M059J (cell line): ENCODE measurements around the gene TSPEAR. TPM values are rescaled to one million over a fixed set of nuclear protein-coding genes. Genes with fewer than 3 reads are reported as not detected.
"Not testable (repeated sequence)": the region's sequence is repeated elsewhere in the genome, so short reads cannot be mapped to it uniquely, and the experiment has no call there.

ENCODE experiments used
- DNase-seq: peaks from one replicate; pipeline ENCODE4 v3.0.0-alpha.2; 2012; ENCODE audit warnings: low read depth
- total RNA-seq: library from RNA; depleted of rRNA; stranded (reverse); fragments of >200 nt; shearing (Covaris generic); gene quantifications from 2 replicates; pipeline ENCODE4 v1.2.3, GENCODE V29; 2014

The TSPEAR gene
- total RNA-seq, 1 experiment from 2014 or later: not detected

DNA sequence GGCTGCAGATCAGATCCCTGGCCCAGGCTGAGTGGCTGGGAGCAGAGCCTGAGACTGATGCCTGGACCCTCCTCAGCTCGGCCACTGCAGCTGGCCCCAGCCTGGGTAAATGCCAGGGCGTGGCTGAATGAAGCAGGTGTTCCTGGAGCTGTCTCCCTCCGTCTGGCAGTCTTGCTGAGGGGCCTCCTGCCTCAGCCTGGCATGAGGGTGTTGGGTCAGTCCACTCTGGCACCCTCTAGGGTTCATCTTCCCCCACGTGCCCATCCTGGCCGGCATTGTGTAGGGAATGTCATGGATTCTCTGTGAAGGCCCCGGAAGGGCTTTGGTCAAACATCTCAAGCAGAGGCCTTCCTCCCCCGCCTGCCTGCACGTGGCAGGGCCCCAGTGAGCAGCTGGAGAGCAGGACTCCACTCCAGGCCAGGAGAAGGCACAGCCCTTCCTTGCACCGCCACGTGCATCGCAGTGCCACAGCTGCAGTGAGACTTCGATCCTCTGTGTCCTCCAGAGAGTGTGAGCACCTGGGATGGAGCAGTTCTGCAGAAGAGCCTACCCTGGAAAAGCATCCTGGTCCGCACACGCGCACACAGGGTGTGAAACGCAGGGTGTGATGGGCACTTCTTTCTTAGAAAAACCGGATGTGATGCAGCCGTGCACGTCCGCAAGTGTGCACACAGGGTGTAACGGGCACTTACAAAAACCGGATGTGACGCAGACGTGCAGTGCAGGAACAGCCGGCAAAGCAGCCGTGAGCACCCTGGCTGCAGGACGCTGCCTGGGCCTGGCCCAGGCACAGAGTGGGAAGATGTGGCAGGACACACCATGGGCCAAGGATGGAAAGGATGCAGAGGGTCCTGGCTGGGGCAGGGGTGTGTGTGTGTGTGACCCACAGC, 142.5 kb downstream of the TSPEAR start:
- no peak for DNase-seq

DNA sequence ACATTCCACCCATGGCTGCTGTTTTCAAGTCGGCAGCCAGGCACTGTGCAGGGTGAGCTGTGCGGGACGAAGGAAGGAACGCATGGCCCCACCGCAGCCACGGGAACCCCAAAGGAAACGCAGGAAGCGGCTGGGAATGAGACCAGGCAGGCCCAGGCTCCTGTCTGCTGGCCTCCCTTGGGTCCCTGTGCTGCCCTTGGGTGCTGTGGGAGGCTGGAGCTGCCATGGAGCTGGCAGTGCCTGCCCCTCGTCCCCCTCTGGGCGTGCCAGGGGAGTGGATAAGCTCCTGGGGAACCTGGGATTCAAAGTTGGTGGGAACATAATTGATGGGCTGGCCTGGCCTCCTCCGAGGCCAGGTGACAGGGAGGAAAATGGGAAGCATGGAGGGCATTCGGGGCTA, 143.1 kb downstream of the TSPEAR start:
- DNase-seq: no peak

DNA sequence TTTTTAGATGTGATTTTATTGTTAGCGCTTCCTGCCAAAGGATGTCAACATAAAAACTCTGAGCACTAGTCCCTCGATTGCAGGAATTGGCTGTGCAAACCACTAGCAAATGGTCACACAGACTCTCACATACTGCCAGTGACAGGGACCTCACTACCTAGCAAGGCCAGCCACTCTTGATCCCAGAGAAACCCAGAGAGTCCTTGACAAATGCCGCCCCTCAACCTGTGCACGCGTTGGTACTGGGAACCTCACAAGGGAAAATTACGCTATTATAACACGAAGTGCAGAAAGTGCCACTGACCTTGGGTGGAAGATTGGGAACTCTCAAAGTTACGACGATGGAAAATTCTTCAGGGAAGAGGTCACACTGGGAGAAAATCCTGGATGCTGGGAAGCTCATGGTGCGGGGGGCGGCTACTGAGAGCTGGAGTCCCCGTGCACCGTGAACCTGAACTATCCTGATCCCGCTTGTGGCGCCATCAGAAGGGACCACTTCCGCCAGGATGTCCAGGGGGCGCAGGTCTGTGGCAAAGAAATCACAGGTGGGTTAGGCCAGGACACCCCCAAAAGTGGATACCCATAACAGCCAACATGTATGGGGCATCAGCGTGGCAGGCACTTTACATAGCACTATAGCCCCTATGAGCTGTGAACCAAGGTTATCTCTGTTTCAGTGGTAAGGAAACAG, 143.7 kb downstream of the TSPEAR start:
- no peak for DNase-seq

DNA sequence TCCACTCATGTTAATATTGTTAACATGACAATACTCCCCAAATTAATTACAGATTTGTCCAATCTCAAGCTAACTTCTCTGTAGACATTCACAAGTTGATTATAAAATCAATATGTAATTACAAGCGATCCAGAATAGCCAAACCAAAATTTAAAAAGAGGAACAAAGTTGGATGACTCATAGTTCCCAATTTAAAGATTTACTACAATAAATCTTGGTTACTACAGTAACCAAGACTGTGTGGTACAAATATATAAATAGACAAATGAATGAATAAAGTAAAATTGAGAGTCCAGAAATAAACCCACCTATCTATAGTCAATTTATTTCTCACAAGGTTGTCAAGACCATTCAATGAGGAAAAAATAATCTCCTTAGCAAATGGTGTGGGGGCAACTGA, 145.0 kb downstream of the TSPEAR start:
- no peak for DNase-seq

DNA sequence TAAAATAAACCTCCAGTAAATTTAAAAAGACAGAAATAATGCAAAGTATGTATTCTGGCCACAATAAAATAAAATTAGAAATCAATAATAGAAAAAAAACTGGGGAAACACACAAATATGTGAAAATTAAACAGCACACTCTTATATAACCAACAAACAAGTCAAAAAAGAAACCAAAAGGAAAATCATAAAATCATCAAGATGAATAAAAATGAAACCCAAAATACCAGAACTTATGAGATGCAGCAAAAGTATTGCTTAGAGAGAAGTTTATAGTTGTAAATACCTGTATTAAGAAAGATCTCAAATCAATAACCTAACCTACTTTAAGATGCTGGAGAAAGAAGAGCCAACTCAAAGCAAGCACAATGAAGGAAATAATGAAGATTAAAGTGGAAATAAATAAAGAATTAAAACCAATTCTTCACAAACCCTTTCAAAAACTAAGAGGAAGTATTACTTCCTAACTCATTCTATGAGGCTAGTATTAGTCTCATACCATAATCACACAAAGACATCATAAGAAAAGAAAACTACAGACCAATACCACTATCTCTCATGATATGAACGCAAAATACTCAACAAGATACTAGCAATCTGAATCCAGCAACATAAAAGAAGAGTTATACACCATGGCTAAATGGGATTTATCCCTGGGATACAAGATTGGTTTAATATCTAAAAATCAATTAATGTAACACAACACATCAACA, 146.3 kb downstream of the TSPEAR start:
- no peak for DNase-seq

DNA sequence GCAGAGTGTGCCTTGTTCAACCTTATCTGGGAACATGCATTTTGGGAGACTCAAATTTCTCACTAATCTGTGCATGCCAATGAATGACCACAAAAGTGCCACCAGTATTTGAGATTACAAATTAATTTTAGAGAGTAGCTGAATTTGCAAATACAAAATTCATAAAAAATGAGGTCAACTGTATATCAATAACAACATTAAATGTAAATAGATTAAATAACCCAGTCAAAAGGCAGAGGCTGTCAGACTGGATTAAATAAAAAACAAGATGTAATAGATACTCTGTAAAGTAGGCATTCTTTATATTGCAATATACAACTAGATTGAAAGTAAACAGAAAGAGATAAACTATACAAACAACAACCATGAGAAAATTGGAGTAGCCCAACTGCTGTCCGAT, 147.3 kb downstream of the TSPEAR start:
- no peak for DNase-seq

DNA sequence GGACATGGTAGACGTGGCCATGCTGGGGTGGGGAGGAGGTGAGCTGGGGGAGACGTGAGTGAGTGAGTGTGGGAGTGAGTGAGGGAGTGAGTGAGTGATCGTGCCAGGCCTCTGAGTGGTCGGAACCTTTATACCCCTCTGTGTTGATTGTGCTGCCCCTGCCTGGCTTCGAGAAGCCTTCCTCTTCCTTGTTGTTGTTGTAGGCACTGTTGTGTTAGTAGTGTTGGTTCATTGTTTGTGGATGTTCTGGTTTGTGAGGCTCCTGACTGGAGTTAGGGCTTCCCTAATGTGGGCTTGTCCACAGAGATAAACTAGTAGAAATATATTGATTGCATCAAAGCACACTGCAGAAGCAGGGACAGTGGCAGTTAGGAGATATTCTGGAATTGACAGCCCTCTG, 152.7 kb downstream of the TSPEAR start, which contains the start of gene KRTAP10-3:
Gene KRTAP10-3, minus strand, starts transcription at position 101 of the 400 bp plus-strand sequence. Its CDS starts 80 bp downstream, at position 21.
- no peak for DNase-seq

DNA sequence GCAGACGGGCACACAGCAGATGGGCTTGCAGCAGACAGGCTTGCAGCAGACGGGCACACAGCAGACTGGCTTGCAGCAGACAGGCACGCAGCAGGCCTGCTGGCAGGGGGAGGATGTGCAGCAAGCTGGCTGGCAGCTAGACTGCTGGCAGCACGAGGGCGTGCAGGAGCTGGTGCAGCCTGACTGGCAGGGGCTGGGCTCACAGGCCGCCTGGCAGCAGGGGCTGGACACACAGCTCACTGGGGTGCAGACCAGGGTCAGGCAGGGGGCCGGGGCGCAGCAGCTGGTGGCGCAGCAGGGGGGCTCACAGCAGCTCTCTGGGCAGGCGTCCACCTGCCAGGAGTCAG, 153.1 kb downstream of the TSPEAR start:
- not testable (repeated sequence) for DNase-seq

DNA sequence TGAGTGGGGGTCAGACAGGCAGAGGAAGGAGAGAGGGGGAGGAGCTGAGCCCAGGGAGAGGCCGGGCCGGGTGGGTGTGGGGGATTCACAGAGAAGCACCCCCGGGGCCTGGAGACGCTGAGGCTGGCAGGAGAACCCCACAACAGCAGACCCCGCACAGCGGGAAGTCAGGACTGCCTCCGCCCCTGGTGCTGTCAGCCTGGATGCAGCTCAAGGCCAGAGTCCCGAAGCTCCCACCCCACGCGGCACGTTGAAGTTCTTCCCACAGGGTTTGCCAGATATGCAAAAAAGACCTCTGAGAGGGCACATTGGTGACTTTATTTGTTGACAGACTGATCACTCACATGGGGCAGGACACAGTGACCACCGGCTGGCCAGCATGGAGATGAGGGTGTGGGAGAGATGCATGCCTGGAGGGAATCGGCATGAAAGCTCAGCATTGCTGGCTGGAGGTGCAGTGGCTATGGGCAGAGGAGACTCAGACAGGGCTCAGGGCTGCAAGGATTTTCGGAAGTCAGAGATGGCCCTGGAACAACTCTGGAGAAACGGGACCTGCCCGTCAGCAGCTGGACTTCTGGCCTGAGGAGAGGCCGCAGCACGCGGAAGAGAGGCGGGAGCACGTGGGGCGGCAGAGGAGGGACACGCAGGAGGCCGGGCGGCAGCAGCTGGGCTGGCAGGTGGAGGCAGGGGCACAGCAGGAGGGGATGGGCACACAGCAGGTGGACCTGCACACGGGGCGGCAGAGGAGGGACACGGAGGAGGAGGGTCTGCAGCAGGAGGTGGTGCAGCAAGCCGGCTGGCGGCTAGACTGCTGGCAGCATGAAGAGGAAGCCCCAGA, 153.7 kb downstream of the TSPEAR start:
- no peak for DNase-seq

DNA sequence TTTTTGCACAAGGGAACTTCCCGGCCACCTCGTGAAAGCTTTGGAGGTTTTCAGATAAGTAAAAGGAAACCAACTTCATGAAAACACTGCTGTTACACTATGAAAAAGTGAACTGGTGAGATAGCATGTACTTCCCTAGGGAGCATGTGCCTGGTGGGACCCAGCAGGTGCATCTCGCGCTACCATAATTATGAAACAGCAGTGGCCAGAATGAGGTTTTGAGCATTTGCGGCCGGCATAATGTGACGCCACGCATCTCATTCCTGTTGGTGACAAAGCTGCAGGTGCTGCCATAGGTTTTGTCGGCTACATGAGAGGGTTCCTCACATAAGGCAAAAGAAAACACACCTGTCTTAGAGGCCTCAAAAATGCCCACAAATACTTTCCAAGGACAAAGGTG, 154.5 kb downstream of the TSPEAR start:
- no peak for DNase-seq

DNA sequence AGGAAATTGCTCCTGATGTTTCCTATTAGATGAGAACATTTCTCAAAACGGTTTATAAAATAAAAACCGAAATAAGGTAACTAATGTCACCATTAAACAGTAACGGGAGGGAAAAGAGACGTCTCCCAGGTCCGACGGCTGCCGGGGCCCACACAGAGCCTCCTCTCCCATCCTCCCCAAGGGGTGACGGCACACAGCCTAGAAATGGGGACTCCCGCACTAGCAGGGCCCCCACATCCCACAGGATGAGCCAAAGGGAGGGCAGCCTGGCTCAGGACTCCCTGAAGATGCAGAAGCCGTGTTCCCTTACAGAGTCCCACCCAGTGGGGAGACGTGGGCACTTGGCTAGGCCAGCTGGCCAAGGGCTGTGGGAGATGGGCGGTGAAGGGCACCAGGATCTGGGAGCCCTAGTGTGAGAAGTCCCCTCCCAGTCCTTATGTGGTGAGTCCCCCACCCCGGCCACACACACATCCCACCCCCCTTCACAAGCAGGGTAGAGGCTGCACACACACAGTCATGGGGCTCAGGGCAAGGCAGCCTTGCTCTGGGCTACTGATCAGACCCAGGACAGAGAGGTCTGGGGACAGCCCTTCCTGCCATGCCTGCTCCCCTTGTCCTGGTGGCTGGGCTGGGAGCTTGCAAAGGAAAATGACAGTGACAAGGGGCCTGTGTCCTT, 156.0 kb downstream of the TSPEAR start:
- DNase-seq: no peak

DNA sequence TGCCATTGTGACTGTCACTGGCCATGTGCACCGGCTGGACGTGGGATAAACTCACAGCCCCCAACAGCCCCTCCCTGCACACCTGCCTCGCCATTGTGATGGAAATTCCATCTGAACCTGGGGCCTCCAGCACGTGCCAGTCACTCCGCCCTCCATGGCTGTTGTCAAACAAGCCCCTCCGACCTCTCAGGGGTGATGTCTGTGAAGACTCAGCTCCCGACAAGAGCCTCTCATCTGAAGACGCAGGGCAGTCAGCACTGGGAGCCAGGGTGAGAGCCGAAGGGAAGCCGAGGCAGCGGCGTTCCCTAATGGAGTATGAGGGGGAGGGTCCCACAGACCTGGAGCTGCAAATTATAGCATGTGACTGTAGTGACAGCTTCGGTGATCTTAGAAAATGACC, 158.7 kb downstream of the TSPEAR start:
- no peak for DNase-seq

DNA sequence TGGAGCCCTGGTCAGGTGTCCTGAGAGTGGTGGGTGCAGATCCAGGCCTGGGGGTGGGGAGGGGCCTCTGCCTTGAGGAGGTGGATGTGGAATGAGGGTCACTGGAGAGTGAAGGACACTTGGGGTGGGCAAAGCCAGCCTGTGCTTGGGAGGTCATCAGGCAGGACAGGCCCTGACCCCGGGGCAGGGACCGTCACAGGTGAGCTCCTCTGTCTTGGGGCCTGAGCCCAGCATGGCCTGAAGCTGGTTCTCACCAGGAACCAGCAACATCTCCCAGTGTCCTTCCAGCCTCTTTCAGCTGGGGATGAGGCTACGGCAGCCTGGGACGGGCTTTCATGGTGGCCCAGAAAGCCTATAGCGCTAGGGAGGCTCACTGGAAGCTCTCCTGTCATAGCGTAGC, 159.2 kb downstream of the TSPEAR start:
- no peak for DNase-seq

DNA sequence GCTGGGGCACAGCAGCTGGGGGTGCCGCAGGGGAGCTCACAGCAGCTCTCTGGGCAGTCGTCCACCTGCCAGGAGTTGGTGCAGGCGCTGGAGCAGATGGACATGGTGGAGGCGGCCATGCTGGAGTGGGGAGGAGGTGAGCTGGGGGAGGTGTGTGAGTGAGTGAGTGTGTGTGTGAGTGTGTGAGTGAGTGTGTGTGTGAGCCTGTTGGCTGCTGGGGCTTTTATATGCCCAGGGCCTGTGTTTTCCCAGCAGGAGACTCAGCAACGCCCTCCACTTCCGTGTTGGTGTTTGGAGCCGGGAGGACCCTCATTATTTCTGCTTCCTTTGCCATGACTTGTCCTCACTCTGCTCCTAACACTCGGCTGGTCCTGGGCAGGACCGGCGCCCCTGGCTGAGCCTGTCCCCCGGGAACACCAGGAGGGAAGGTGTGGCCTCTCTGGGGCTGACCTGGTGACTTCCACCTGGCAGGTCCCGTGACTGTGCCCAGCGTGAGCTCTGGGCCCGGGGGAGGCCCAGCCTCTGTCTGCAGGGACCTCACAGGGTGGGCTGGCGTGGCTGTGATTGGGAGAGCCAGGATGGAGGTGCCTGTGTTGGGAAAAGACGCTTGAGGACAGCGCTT, 159.9 kb downstream of the TSPEAR start, which contains the start of gene KRTAP10-2:
Gene KRTAP10-2, minus strand, starts transcription at position 166 of the 622 bp plus-strand sequence. Its CDS starts 47 bp downstream, at position 119.
- no peak for DNase-seq

DNA sequence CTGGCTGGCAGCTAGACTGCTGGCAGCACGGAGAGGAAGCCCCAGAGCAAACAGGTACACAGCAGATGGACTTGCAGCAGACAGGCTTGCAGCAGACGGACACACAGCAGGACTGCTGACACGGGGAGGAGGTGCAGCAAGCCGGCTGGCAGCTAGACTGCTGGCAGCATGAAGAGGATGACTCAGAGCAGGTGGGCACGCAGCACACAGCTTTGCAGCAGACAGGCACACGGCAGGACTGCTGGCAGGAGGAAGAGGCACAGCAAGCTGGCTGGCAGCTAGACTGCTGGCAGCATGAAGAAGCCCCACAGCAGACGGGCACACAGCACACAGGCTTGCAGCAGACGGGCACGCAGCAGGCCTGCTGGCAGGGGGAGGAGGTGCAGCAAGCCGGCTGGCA, 160.6 kb downstream of the TSPEAR start:
- DNase-seq: no peak

DNA sequence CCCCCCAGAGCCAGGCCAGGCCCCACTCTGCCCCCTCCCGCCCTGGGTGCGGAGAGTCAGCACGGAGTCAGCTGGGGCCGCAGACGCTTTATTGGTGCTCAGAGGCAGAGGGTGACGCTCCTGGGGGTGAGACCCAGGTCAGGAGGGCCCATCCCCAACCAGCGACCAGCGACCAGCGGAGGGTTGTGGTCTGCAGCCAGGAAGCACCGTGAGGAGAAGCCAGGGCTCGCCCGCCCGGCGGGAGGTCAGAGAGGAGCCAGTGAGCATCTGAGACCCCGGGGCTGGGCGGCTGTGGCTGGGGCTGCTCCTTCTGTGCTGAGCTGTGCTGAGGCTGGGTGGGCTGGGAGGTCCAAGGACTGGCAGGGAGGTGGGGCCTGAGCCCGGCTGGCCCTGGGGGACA, 161.1 kb downstream of the TSPEAR start:
- DNase-seq: not testable (repeated sequence)

DNA sequence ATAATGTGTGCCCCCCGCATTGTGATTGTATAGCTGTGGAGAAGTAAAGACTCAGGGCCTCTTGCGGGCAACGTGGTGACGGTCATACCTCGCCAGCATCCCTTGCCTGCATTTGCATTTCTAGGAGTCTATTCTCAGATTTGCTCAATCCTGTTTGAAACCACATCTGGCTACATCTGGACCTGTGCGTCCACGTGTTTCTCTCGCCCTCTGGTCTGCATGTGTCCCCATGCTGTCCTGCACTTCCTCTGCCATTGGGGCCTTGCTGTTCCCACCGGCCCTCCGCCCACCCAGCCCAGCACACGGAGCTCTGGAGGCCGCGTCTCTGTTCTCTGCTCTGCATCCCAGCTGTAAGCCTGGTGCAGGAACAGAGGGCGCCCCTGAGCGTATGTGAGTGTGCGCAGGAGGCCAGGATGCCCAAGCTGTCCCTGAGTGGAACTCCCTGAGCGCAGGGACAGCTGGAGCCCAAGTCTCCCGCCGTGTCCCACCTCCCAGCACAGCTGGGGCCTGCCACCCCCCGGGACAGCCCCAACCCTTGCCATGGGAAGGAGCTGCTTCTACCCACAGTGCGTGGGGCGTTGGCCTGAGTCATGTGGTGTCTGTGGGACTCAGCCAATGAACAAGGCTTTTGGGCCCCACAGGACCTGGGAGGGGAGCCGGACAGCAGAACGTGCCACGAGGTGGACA, 161.7 kb downstream of the TSPEAR start:
- DNase-seq: no peak

DNA sequence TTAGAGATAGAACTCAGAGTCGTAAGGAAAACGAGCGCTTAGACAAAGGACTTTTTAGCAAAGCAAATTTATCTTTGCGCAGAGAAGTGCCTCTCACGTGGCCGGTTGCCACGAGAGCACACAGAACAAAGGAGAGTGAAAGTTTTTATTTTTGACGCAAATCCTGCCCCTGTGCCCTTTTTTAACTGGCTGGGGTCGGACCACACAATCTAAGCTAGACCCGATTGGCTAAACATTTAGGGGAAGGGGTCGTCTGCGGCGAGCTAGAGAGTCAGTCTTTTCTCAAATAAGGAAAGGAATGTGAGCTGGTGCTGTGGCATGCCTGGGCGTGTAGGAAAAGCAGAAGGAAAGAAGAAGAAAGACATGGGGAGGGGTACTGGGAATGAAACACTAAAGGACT, 162.4 kb downstream of the TSPEAR start:
- DNase-seq: no peak

DNA sequence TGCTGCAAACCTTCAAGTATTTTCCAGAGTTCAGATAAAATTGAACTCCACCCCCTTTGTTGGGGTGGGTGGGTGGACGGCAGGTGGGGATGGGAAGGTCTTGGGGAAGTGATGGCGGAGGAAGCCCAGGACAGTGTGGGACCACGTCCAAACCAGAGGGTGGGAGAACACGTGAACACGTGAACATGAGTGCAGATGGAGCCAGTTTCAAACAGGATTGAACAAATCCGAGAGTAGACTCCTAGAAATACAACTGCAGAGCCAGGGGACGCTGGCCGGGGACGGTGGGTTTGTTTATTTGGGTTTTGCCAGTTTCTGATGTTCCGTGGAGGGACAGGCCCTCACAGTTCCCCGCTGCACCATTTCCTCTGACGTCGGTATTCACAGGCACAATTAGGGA, 163.0 kb downstream of the TSPEAR start:
- DNase-seq: no peak
